NOMO-1 treated with DMSO at 0.1 percent for 48 hours (cell line): ENCODE results near the gene ETS1.
A peak's percentile ranks its signal among the peaks of the same experiment; 100 is the strongest.

ENCODE experiments used
- DNase-seq: peaks from one replicate; lab custom pipeline; 2025; ENCODE audit not compliant: unreplicated experiment; lab: John Stamatoyannopoulos, UW

The ETS1 gene

GRCh38 chr11:128521682-128522054, 65.7 kb downstream of the ETS1 start:
- no peak for DNase-seq

GRCh38 chr11:128520888-128521681, 66.3 kb downstream of the ETS1 start:
- no peak for DNase-seq

GRCh38 chr11:128520206-128520887, 67.0 kb downstream of the ETS1 start:
- no peak for DNase-seq

- DNase-seq = peak; percentile 16
Observed at GRCh38 chr11:128519338-128519737, 68.0 kb downstream of the ETS1 start.

GRCh38 chr11:128518493-128519207, 68.7 kb downstream of the ETS1 start:
- DNase-seq = no peak

- no peak for DNase-seq
Observed at GRCh38 chr11:128517451-128518230, 69.7 kb downstream of the ETS1 start.

- DNase-seq = no peak
Observed at GRCh38 chr11:128516886-128517285, 70.5 kb downstream of the ETS1 start.

GRCh38 chr11:128515826-128516778, 71.3 kb downstream of the ETS1 start:
- no peak for DNase-seq

GRCh38 chr11:128515086-128515485, 72.3 kb downstream of the ETS1 start:
- no peak for DNase-seq

GRCh38 chr11:128513915-128514681, 73.3 kb downstream of the ETS1 start:
- DNase-seq = no peak

- DNase-seq = no peak
Observed at GRCh38 chr11:128512474-128512996, 74.8 kb downstream of the ETS1 start.

- DNase-seq = no peak
Observed at GRCh38 chr11:128511712-128512111, 75.6 kb downstream of the ETS1 start.

GRCh38 chr11:128509621-128510389, 77.6 kb downstream of the ETS1 start:
- DNase-seq = no peak

GRCh38 chr11:128508770-128509510, 78.4 kb downstream of the ETS1 start:
- DNase-seq = no peak

- no peak for DNase-seq
Observed at GRCh38 chr11:128507936-128508335, 79.4 kb downstream of the ETS1 start.

GRCh38 chr11:128506999-128507611, 80.3 kb downstream of the ETS1 start:
- DNase-seq = peak; percentile 59

- DNase-seq = no peak
Observed at GRCh38 chr11:128506356-128506755, 81.0 kb downstream of the ETS1 start.
